H9 (cell line): ENCODE data around the gene SLC12A3. TPM values are rescaled to one million over a fixed set of nuclear protein-coding genes. Genes with fewer than 3 reads are reported as not detected.

ENCODE experiments used
- DNase-seq: peaks from one replicate; pipeline ENCODE4 v3.0.0-alpha.2; 2017
- H2AFZ ChIP-seq: one replicate; pipeline ENCODE4 v1.6.1; 2013; ENCODE audit warnings: mild to moderate bottlenecking, low read length, control low read depth, moderate library complexity
- H2AK5ac ChIP-seq: 2 replicates; pipeline ENCODE4 v1.6.1; 2013; ENCODE audit warnings: low read length, control low read depth, mixed read lengths; ENCODE audit not compliant: insufficient read length
- H2BK120ac ChIP-seq: one replicate; pipeline ENCODE4 v1.6.1; 2013; ENCODE audit warnings: low read depth, mild to moderate bottlenecking, low read length, control low read depth, inconsistent platforms; ENCODE audit not compliant: poor library complexity, severe bottlenecking
- H2BK12ac ChIP-seq: 2 replicates; pipeline ENCODE4 v1.6.1; 2013; ENCODE audit warnings: low read length, control low read depth, mixed read lengths, low read depth; ENCODE audit not compliant: insufficient read length
- H2BK15ac ChIP-seq: 2 replicates; pipeline ENCODE4 v1.6.1; 2013; ENCODE audit warnings: low read depth, low read length, control low read depth
- H2BK20ac ChIP-seq: one replicate; pipeline ENCODE4 v1.6.1; 2013; ENCODE audit warnings: low read depth, mild to moderate bottlenecking, low read length, control low read depth, inconsistent platforms; ENCODE audit not compliant: poor library complexity, severe bottlenecking
- H2BK5ac ChIP-seq: 2 replicates; pipeline ENCODE4 v1.6.1; 2013; ENCODE audit warnings: low read length, control low read depth, mixed read lengths; ENCODE audit not compliant: insufficient read length
- H3K14ac ChIP-seq: 2 replicates; pipeline ENCODE4 v1.6.1; 2013; ENCODE audit warnings: low read length, control low read depth; ENCODE audit not compliant: insufficient read depth
- H3K18ac ChIP-seq: 2 replicates; pipeline ENCODE4 v1.6.1; 2013; ENCODE audit warnings: low read depth, mild to moderate bottlenecking, mixed read lengths, low read length, control low read depth; ENCODE audit not compliant: insufficient read length
- H3K23ac ChIP-seq: 2 replicates; pipeline ENCODE4 v1.6.1; 2013; ENCODE audit warnings: low read length, control low read depth, mixed read lengths, low read depth; ENCODE audit not compliant: insufficient read length
- H3K23me2 ChIP-seq: 2 replicates; pipeline ENCODE4 v1.6.1; 2013; ENCODE audit warnings: low read depth, mild to moderate bottlenecking, mixed read lengths, low read length, control low read depth; ENCODE audit not compliant: insufficient read length, poor library complexity, severe bottlenecking
- H3K27ac ChIP-seq: 2 replicates; pipeline ENCODE4 v1.5.1; 2013; ENCODE audit warnings: low read length, control low read depth, mixed read lengths, low read depth; ENCODE audit not compliant: insufficient read length
- H3K27me3 ChIP-seq: 2 replicates; pipeline ENCODE4 v1.6.1; 2013; ENCODE audit warnings: low read length, control low read depth, inconsistent platforms; ENCODE audit not compliant: insufficient read depth
- H3K4ac ChIP-seq: 2 replicates; pipeline ENCODE4 v1.6.1; 2013; ENCODE audit warnings: low read depth, mild to moderate bottlenecking, control low read depth, inconsistent platforms, low read length, moderate library complexity
- H3K4me1 ChIP-seq: 2 replicates; pipeline ENCODE4 v1.6.1; 2013; ENCODE audit warnings: low read length, control low read depth, inconsistent platforms; ENCODE audit not compliant: insufficient read depth
- H3K4me2 ChIP-seq: 2 replicates; pipeline ENCODE4 v1.6.1; 2013; ENCODE audit warnings: low read length, control low read depth, mixed read lengths; ENCODE audit not compliant: insufficient read length, insufficient read depth
- H3K56ac ChIP-seq: 2 replicates; pipeline ENCODE4 v1.6.1; 2013; ENCODE audit warnings: low read depth, mild to moderate bottlenecking, mixed read lengths, low read length, control low read depth; ENCODE audit not compliant: insufficient read length
- H3K79me1 ChIP-seq: 2 replicates; pipeline ENCODE4 v1.6.1; 2013; ENCODE audit warnings: low read depth, mild to moderate bottlenecking, moderate library complexity, low read length, control low read depth, inconsistent platforms; ENCODE audit not compliant: insufficient read depth, poor library complexity, severe bottlenecking
- H3K79me2 ChIP-seq: 2 replicates; pipeline ENCODE4 v1.6.1; 2013; ENCODE audit warnings: low read length, control low read depth, inconsistent platforms; ENCODE audit not compliant: insufficient read depth
- H3K9ac ChIP-seq: 2 replicates; pipeline ENCODE4 v1.6.1; 2013; ENCODE audit warnings: low read length, control low read depth, mixed read lengths; ENCODE audit not compliant: insufficient read length; ENCODE audit errors: extremely low read depth
- H3K9me3 ChIP-seq: one replicate; pipeline ENCODE4 v1.6.1; 2013; ENCODE audit warnings: low read depth, low read length, inconsistent platforms; ENCODE audit not compliant: control insufficient read depth
- H3T11ph ChIP-seq: one replicate; pipeline ENCODE4 v1.6.1; 2013; ENCODE audit warnings: mild to moderate bottlenecking, low read length, control low read depth, inconsistent platforms
- H4K20me1 ChIP-seq: one replicate; pipeline ENCODE4 v1.6.1; 2013; ENCODE audit not compliant: control insufficient read depth, insufficient read length, insufficient read depth
- H4K5ac ChIP-seq: 2 replicates; pipeline ENCODE4 v1.6.1; 2013; ENCODE audit warnings: low read depth, mild to moderate bottlenecking, mixed read lengths, low read length, control low read depth; ENCODE audit not compliant: insufficient read length
- H4K8ac ChIP-seq: replicated peaks from 2 replicates; pipeline ENCODE4 v1.6.1; 2013; ENCODE audit warnings: low read length, control low read depth, mixed read lengths, low read depth; ENCODE audit not compliant: insufficient read length
- H4K91ac ChIP-seq: 2 replicates; pipeline ENCODE4 v1.6.1; 2013; ENCODE audit warnings: low read depth, mild to moderate bottlenecking, moderate library complexity, mixed read lengths, low read length, control low read depth; ENCODE audit not compliant: insufficient read length
- H3K27ac Mint-ChIP-seq, 3 experiments: 2 replicates in 2 of 3; 3 replicates in 1 of 3; pipeline ENCODE4 v1.8.0; 2020 to 2021; ENCODE audit warnings: mixed read lengths in 3 of 3, mild to moderate bottlenecking in 1 of 3, moderate library complexity in 1 of 3
- H3K27me3 Mint-ChIP-seq: 2 replicates; pipeline ENCODE4 v1.8.0; 2021; ENCODE audit warnings: low read depth, mild to moderate bottlenecking, moderate library complexity, mixed read lengths
- H3K36me3 Mint-ChIP-seq, 3 experiments: 2 replicates in 2 of 3; 3 replicates in 1 of 3; pipeline ENCODE4 v1.8.0; 2020 to 2021; ENCODE audit warnings: low read depth in 3 of 3, mixed read lengths in 3 of 3; ENCODE audit not compliant: insufficient read depth in 1 of 3
- H3K4me1 Mint-ChIP-seq, 2 experiments: 2 replicates each; pipeline ENCODE4 v1.8.0; 2020; ENCODE audit warnings: mixed read lengths in 2 of 2
- H3K4me3 Mint-ChIP-seq, 2 experiments: 2 replicates in 1 of 2; 3 replicates in 1 of 2; pipeline ENCODE4 v1.8.0; 2020 to 2021; ENCODE audit warnings: mild to moderate bottlenecking in 2 of 2, mixed read lengths in 2 of 2, moderate library complexity in 1 of 2
- H3K9me3 Mint-ChIP-seq, 2 experiments: 2 replicates in 1 of 2; 3 replicates in 1 of 2; pipeline ENCODE4 v1.8.0; 2020; ENCODE audit warnings: mild to moderate bottlenecking in 2 of 2, mixed read lengths in 2 of 2, moderate library complexity in 1 of 2
- WGBS: extraction: QIAGEN DNeasy Blood & Tissue Kit; methylation state at CpG from one replicate; pipeline ENCODE4 v1.1.7; 2013; ENCODE audit warnings: missing lambda C conversion rate, low lambda C conversion rate, mixed read lengths; ENCODE audit not compliant: insufficient read length; ENCODE audit errors: extremely low coverage; 5-methylcytosine and 5-hydroxymethylcytosine counted together
- total RNA-seq: library from RNA; stranded (reverse); gene quantifications from 2 replicates; pipeline ENCODE4 v1.2.1, GENCODE V29; 2021
- TF ChIP-seq, protein P1 (sequence below): fragments of 200-600 bp; sonication (generic); conservative IDR thresholded peaks from 3 replicates; pipeline ENCODE4 v1.8.0; 2021; ENCODE audit warnings: antibody characterized with exemption, mild to moderate bottlenecking

SLC12A3 gene
- total RNA-seq, 1 experiment from 2014 or later: not detected

GRCh38 chr16:56914896-56915295 is 49.9 kb downstream of the SLC12A3 start:
- Histone ChIP-seq H2BK20ac (no peak overlapping the region), H2BK120ac (no peak overlapping the region), H3K4me2 (no peak overlapping the region), H2BK15ac (no peak overlapping the region), H2BK5ac (no peak overlapping the region), H3K27ac (no peak overlapping the region), H3K4me1 (no peaks in the 10 kb centered on the region; the same call in 1 of the 2 replicates), H2AK5ac (no peak overlapping the region), H3K79me2 (no peaks in the 10 kb centered on the region), H3K18ac (no peak overlapping the region), H3K14ac (no peak overlapping the region), H4K91ac (no peak overlapping the region), H3K9me3 (no peaks in the 10 kb centered on the region), H3K56ac (no peak overlapping the region), H4K8ac (no peak overlapping the region), H3K23ac (no peak overlapping the region), H3K23me2 (no peaks in the 10 kb centered on the region), H3K79me1 (no peaks in the 10 kb centered on the region), H3K9ac (no peak overlapping the region), H2BK12ac (no peak overlapping the region), H3K4ac (no peak overlapping the region), H4K20me1 (no peaks in the 10 kb centered on the region), H3T11ph (no peak overlapping the region), H4K5ac (no peak overlapping the region), H2AFZ (no peak overlapping the region), H3K27me3 (no peaks in the 10 kb centered on the region)
- TF ChIP-seq, protein P1, sequence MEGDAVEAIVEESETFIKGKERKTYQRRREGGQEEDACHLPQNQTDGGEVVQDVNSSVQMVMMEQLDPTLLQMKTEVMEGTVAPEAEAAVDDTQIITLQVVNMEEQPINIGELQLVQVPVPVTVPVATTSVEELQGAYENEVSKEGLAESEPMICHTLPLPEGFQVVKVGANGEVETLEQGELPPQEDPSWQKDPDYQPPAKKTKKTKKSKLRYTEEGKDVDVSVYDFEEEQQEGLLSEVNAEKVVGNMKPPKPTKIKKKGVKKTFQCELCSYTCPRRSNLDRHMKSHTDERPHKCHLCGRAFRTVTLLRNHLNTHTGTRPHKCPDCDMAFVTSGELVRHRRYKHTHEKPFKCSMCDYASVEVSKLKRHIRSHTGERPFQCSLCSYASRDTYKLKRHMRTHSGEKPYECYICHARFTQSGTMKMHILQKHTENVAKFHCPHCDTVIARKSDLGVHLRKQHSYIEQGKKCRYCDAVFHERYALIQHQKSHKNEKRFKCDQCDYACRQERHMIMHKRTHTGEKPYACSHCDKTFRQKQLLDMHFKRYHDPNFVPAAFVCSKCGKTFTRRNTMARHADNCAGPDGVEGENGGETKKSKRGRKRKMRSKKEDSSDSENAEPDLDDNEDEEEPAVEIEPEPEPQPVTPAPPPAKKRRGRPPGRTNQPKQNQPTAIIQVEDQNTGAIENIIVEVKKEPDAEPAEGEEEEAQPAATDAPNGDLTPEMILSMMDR: no peak
- H3K36me3 Mint-ChIP-seq: no peaks in the 10 kb centered on the region
- no peak overlapping the region for H3K4me3 Mint-ChIP-seq
- peaks cover 0 to 2% of the 10 kb centered on the region in 2 experiments; a peak in 1 of 5 replicates for H3K9me3 Mint-ChIP-seq
- no peak for DNase-seq
- WGBS: no CpG with 5 or more reads among the region's 7 CpGs
- peaks cover 21% of the 10 kb centered on the region for H3K27me3 Mint-ChIP-seq
- H3K4me1 Mint-ChIP-seq: peaks cover 30% of the 10 kb centered on the region in 2 experiments
- H3K27ac Mint-ChIP-seq: no peak overlapping the region
